PFSK-1 (cell line): ENCODE measurements around the gene PROSER2.

ENCODE experiments used
- FOXP2 ChIP-seq: optimal IDR thresholded peaks from 2 replicates; pipeline ENCODE3; 2011; ENCODE audit warnings: borderline replicate concordance, control low read depth, inconsistent platforms; ENCODE audit not compliant: insufficient read depth; ENCODE audit errors: extremely low read length, extremely low read depth
- POLR2AphosphoS5 ChIP-seq: IDR thresholded peaks from 2 replicates; pipeline ENCODE4 v1.6.1; 2012; ENCODE audit warnings: low read depth, mild to moderate bottlenecking, control low read depth, low read length, moderate library complexity
- SIN3A ChIP-seq: IDR thresholded peaks from 2 replicates; pipeline ENCODE4 v1.6.1; 2012; ENCODE audit warnings: mild to moderate bottlenecking, low read length, moderate library complexity, borderline replicate concordance; ENCODE audit not compliant: insufficient read depth
- TAF1 ChIP-seq: IDR thresholded peaks from 2 replicates; pipeline ENCODE4 v1.6.1; 2012; ENCODE audit warnings: low read length, control low read depth, borderline replicate concordance; ENCODE audit not compliant: insufficient read depth
- TF ChIP-seq, protein P1 (sequence below), 2 experiments: IDR thresholded peaks; 2 replicates each; pipeline versions ENCODE4 v1.6.1 to v1.8.0; 2011 to 2012; ENCODE audit warnings: low read depth in 2 of 2, low read length in 2 of 2, control low read depth in 1 of 2, inconsistent platforms in 1 of 2, mild to moderate bottlenecking in 1 of 2, moderate library complexity in 1 of 2; ENCODE audit not compliant: insufficient read depth in 1 of 2

The PROSER2 gene

DNA sequence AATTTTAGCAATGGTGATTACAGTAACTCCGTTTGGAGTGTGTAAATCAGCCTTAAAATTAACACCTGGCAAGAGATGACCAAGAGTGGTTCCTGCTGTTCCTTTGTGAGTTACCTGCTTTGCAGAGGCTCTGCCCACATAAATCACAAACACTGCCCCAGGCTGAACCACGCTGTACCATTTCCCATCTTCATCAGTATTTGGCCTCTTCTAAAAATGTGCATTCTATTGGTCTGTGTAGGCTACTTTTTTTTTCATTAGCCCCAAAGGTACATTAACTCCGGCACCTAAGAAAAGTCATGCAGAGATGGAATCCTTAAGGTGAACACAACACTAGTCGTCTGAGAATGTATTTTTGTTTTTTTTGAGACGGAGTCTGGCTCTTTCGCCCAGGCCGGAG is 96.1 kb downstream of the PROSER2 start:
- TF ChIP-seq, protein P1, sequence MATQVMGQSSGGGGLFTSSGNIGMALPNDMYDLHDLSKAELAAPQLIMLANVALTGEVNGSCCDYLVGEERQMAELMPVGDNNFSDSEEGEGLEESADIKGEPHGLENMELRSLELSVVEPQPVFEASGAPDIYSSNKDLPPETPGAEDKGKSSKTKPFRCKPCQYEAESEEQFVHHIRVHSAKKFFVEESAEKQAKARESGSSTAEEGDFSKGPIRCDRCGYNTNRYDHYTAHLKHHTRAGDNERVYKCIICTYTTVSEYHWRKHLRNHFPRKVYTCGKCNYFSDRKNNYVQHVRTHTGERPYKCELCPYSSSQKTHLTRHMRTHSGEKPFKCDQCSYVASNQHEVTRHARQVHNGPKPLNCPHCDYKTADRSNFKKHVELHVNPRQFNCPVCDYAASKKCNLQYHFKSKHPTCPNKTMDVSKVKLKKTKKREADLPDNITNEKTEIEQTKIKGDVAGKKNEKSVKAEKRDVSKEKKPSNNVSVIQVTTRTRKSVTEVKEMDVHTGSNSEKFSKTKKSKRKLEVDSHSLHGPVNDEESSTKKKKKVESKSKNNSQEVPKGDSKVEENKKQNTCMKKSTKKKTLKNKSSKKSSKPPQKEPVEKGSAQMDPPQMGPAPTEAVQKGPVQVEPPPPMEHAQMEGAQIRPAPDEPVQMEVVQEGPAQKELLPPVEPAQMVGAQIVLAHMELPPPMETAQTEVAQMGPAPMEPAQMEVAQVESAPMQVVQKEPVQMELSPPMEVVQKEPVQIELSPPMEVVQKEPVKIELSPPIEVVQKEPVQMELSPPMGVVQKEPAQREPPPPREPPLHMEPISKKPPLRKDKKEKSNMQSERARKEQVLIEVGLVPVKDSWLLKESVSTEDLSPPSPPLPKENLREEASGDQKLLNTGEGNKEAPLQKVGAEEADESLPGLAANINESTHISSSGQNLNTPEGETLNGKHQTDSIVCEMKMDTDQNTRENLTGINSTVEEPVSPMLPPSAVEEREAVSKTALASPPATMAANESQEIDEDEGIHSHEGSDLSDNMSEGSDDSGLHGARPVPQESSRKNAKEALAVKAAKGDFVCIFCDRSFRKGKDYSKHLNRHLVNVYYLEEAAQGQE (IDR thresholded peaks at IDR 0.05; ENCODE audit: insufficient read depth in 1 of 2, low read depth in 2 of 2, low read length in 2 of 2): no peak
- TF ChIP-seq TAF1 (no peak), POLR2AphosphoS5 (no peak), SIN3A (no peak), FOXP2 (no peak)
